ENCODE data around the gene CHCHD6. TPM values are rescaled to one million over a fixed set of nuclear protein-coding genes. Genes with fewer than 3 reads are reported as not detected.

Gene CHCHD6
- total RNA-seq, 1 experiment from 2014 or later = 18.7 TPM

DNA sequence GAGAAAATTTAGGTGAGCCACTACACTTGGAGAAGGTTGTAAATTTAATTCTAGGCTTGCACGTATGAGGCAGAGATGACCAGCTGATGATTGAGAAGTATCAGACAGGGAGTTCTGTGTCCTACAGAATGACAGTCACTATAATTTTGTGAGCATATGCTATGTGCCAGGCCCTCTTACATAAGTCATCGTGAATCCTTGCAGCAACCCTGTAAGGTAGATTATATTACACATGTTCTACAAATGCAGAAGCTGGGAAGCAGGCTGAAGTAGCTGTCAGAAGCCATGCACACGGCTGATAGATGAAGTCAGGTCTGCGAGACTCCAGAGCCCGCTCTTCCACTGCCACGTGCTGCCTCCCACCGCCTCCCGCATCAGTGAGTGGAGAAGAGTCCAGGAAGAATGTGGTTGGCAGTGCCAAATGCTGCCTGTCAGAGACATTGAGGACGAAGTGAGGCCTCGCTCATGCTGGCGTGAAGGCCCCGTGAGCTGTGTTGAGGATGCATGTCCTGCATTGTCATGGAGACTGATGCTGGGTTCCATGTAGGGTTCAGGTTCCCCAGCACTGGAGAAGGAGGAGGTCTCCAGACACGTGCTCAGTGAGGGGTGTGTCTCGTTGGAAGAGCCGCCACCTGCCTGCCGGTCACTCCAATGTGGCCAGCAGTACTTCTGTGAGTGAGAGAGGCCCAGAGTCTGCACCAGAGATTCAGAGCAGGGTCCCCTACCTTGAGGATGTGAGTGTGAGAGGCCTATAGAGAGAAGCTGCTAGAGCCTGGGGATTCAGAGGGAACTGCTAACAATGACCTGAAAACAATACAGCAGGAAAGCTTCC lies 155.6 kb downstream of the CHCHD6 start:
- no peak for DNase-seq (ENCODE audit: low read depth)

DNA sequence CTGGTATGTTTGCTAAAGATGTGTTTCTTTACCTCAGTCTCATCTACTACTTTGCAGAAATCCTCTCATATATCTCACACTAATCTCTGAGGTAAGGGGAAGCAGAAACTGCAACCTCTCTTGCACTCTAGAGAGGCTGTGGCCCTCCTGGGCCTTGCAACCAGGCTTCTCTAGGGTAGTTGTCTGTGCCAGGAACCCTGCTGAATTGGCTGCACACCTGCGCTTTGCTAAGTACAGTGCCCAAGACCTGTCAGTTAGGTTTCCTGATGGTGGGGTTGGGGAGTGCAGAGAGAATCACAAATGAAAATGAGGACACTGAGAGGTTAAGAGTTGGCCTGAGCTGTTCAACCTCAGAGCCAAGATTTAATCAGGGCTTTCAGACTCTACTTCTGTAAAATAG lies 161.7 kb downstream of the CHCHD6 start:
- DNase-seq (ENCODE audit: low read depth) = no peak

- DNase-seq (ENCODE audit: low read depth) = no peak
Measured at GRCh38 chr3:126866175-126866759, 162.2 kb downstream of the CHCHD6 start.

DNA sequence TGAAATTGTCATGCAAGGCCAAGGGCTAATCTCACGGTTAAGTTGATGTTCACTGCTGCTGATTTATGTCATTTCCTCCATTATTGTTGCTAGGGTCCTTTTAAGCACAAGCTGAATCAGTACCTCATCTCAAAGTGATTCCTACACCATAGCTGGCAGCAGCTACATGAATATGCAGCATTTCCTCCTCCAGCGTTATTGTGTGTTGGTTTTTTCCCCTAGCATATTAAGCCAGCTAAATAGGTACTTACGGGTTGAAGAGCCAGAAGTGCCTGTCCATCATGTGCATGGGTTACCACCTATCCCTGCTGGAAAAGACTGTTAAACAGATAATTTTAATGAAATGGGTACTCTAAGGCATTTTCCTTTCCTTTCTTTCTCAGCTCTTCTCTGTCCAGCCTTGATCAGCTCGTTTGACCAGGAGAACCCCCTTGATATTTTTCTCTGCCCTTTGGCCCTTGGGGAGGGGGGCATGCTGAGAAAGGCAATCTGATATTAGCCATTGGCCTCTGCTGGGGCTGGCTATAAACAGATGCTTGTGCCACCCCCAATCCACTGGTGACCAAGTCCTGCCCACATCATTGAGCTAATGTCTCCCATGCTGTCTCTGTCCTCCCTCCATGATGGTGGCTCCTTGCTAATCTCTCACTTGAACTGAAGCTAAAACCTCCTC lies 163.3 kb downstream of the CHCHD6 start:
- no peak for DNase-seq (ENCODE audit: low read depth)

DNA sequence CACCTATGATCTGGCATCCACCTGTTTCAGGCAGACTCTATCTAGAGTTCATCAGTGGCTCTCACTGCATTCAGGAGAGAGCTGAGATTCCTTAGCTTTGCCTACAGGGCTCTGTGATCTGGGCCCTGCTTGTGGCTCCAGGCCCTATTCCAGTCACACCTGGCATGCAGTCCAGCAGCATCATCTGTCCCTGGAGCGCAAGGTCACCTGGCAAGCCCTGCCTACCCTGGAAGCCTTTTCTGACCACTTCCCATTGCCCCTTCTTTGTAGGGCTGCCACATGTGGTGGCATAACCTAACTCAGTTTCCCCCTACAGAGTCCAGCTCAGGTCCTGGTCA lies 163.8 kb downstream of the CHCHD6 start:
- DNase-seq (ENCODE audit: low read depth) = no peak

DNA sequence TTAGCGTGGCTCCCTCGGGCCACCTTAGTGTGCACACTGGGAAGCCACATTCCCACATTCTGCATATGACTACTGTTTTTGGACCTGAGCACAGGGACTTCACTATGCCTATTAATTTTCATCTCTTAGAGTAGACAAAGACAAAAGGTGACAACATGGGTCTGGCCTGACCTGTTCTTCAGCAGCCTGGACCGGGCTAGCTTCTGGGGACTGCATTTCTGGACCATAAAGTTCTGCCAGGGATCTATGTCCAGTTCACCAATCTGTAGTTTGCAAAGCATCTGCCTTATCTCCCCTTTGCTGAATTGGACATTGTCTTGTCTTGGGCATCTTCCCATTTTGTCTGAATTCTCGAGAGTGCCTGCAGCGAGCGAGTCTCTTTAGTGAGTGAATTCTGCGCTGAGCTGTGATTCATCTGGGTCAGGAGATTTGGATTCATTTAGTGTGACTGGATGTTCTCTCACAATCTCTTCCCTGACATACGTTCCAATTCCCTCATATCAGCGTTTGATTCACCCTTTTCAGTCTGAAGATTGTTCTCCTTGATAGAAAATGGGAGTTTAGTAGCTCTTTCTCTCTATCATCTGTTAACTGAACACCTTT lies 166.7 kb downstream of the CHCHD6 start:
- no peak for DNase-seq (ENCODE audit: low read depth)

DNA sequence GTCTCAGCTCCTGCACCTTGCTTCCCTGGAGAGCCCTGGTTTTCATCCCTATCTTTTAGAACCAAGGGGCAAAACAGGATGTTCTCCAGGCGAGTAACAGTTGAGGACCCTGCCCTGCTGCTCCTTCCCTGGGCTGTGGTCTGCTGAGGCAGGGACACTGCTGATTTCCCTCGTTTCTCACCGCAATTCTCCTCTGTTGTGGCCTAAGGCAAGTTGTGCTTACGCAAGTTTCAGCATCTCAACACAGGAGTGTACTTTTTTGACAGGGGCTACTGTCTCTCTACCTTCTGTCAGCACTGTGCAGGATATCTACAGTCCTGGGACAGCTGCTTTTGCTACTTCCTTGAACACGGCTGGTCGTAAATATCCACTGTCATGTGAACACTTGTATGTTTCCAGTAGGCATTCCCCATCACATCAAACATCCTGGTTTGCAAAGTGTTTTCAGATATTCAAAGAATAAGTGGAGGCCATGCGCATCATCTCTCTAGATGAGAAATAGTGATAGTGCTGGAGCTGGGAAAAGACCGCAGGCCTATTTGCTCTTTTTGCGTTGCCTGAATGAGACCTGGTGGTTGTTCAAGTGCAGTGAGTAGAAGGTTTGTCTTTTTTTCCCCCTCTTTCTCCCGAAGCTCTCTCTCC lies 168.8 kb downstream of the CHCHD6 start:
- peak; percentile 40 for DNase-seq (ENCODE audit: low read depth)

DNA sequence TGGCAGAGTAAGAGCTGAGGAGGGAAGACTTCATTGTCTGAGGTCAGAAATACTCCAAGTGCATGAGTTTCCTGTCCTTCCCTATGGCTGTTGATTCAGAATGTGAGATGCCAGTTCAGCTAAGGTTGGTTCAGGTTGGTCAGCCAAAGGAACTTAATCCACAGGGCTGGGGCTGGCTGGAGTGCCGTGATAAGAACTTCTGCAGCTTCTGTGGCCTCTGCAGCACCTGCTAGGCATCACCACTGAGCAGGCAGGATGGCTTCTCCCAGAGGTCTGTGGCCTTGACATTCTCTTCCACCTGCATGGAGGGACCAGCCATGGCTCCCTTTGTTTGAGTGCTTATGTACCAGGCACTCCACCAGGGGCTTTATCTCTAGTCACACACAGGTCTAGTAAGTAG lies 169.4 kb downstream of the CHCHD6 start:
- no peak for DNase-seq (ENCODE audit: low read depth)

DNA sequence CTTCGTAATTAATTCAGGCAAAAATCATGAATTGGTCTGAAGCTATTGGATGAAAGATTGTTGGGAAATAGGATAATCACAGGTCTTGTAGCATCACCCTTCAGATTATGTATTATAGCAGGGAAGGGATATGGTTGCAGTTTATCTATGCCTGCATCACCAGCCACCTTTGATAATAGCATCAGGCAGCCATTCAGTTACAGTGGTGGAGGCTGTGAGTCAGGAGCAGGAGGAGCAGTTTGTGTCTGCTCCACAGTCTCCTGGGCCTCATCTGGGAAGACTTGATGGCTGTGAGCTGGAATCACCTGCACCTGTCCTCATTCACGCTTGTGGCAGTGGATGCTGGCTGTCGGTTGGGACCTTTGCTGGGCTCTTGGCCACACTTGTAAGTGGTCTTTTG lies 174.6 kb downstream of the CHCHD6 start:
- no peak for DNase-seq (ENCODE audit: low read depth)

GRCh38 chr3:126880901-126881300 lies 176.9 kb downstream of the CHCHD6 start:
- DNase-seq (ENCODE audit: low read depth) = peak; percentile 50

DNA sequence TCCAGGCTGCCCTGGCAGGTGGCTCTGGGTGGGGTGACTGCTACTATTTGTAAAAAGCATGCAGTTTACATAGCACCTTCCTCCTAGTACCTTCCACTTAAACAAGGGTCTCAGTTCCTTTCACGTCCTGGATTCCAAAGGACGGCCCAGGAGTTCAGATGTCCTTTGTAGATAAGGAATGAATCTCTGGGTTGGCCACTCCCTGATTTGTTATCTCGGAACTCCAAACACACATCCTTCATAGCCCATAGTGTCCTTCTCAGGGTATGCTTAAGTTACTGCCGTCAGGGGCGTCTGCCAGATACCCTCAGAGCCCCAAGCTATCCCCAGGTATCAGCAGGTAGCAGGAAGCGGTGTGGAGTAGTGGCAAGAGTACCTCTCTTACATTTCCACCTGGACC lies 177.8 kb downstream of the CHCHD6 start:
- no peak for DNase-seq (ENCODE audit: low read depth)

DNA sequence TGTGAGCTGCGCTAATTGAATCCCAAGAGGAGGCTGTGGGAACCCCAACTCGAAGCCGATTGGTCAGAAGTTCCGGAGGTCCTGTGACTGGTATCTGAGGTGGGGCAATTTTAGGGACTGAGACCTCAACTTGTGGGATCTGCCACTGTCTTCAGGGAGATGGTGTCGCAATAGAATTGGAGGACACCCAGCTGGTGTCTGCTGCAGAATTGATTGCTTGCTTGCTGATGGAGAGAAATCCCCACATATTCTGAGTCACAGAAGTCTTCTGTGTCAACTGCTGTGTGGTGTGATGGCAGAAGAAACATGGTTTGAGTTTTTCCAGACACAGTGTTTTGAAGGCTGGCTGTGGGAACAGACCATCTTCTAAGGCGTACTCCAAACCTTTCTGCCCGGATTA lies 179.2 kb downstream of the CHCHD6 start:
- peak; percentile 70 for DNase-seq (ENCODE audit: low read depth)

DNA sequence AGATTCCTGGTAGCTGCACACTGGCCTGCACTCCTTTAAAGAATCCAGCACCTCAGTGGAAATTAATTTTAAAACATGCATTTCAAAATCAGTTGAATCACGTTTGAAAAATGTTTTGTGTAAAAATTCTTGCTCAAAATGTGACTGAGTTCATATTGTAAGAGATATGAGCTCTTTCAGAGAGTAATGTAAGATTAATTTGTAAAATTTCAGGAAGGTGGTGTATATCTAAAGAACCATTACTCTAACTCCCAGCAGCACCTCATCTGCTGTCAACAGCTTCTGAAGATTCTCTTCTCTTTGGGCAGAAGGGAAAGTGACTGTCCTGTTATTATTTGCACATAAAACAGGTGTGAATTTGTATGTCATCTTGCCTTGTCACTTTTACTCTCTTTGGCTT lies 181.4 kb downstream of the CHCHD6 start:
- DNase-seq (ENCODE audit: low read depth) = no peak

GRCh38 chr3:126886217-126886616 lies 182.2 kb downstream of the CHCHD6 start:
- peak; percentile 69 for DNase-seq (ENCODE audit: low read depth)

- DNase-seq (ENCODE audit: low read depth) = no peak
Measured at GRCh38 chr3:126887686-126888085, 183.6 kb downstream of the CHCHD6 start.

GRCh38 chr3:126888186-126888760 lies 184.2 kb downstream of the CHCHD6 start:
- DNase-seq (ENCODE audit: low read depth) = no peak

DNA sequence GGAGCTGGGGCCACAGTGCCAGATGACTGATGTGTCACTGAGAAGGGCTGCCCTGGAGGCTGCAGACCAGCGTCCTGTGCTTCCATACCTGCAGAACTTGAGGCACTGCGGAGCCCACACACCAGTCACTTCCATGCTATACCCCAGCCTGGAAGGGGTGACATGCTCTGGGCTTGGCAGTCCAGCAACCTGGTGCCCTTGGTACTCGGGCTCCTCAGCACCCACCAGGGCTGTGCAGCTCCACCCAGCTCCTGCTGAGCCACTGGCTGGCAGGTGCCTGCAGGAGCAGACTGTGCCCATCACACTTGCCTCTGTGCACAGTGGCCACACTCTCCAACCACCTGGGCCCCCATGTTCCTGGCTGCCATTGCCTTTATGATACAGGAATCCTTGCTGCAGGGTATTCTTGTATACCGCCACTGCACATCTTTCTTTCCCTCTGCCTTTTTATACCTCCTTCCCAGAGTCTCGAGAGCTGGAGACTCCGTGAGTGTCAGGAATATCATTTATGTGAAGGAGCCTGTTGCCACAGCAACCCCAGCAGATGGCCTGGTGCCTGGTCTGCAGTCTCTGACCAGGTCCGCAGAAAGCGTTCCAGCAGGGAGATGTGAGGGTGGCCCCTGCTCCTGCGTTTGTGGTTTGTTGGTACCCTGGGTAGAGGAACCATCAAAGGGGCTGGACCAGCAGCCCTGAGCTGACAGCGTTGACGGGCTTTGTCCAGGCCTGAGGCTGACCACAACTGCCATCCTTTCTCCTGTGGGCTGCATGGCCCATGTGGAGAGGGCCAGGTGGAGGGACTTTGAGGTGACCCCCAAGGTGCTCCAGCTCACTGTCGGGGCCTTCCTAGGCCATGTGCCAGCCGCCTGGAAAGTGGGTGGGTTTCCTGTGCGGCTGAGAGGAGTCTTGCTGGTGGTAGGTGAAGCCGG lies 185.5 kb downstream of the CHCHD6 start:
- DNase-seq (ENCODE audit: low read depth) = no peak

GRCh38 chr3:126891141-126891540 lies 187.1 kb downstream of the CHCHD6 start:
- DNase-seq (ENCODE audit: low read depth) = no peak

GRCh38 chr3:126891791-126892190 lies 187.8 kb downstream of the CHCHD6 start:
- DNase-seq (ENCODE audit: low read depth) = no peak

GRCh38 chr3:126893651-126894050 lies 189.6 kb downstream of the CHCHD6 start:
- no peak for DNase-seq (ENCODE audit: low read depth)

- no peak for DNase-seq (ENCODE audit: low read depth)
Measured at GRCh38 chr3:126894475-126894874, 190.4 kb downstream of the CHCHD6 start.
